ENCODE measurements around the gene HIF3A. TPM values are rescaled to one million over a fixed set of nuclear protein-coding genes. Genes with fewer than 3 reads are reported as not detected.

Gene HIF3A
- total and polyA plus RNA-seq, 9 of the 15 experiments (the other 6 are each of a cell fraction or from before 2014, with no cell fraction given): 0.29 TPM; not detected in 8

- CTCF ChIA-PET (ENCODE audit: low intra/inter-chr PET ratio): no interaction called here
- intact Hi-C loops (cut with micrococcal nuclease): no loop called here
- no peaks in the 10 kb centered on the region; a peak in 1 of 5 replicates for H3K4me1 ChIP-seq (replicated peaks in 1 of 2; ENCODE audit: control insufficient read depth in 2 of 2, insufficient read depth in 2 of 2, low read length in 2 of 2)
- POLR2A ChIA-PET: interaction anchor here (1.3 kb wide), 1 partner anchor 18 kb away, joined by 3 read pairs; no protein-coding TSS in a partner anchor
- WGBS (ENCODE audit: insufficient coverage, low coverage, missing lambda C conversion rate): 0% methylated on average over 2 of the region's 2 CpGs
- H3K27ac ChIP-seq (ENCODE audit: extremely low read depth, low read depth, low read length): no peak overlapping the region
- no peak overlapping the region for H2AFZ ChIP-seq (ENCODE audit: low read depth, low read length)
- in situ Hi-C loops (cut with MboI): no loop called here
- BruUV-seq (replicated peaks): no TSS peak
- H3K36me3 ChIP-seq (ENCODE audit: control insufficient read depth, insufficient read depth, low read length): no peaks in the 10 kb centered on the region
- no peak overlapping the region for H3K4me3 ChIP-seq
- H3K4me2 ChIP-seq (ENCODE audit: insufficient read depth, low read length): no peak overlapping the region
- FAIRE-seq: no peak
- H3K9me1 ChIP-seq (ENCODE audit: control insufficient read depth, insufficient read depth, low read length): no peaks in the 10 kb centered on the region
- H3K27me3 ChIP-seq (ENCODE audit: control insufficient read depth in 2 of 2, insufficient read depth in 2 of 2, low read length in 2 of 2): peaks cover 0 to 14% of the 10 kb centered on the region in 2 experiments; a peak in 3 of 5 replicates
- H3K9ac ChIP-seq (ENCODE audit: insufficient read depth in 1 of 2, low read depth in 2 of 2, low read length in 2 of 2): no peak overlapping the region
- no peak for ATAC-seq
- no peaks in the 10 kb centered on the region for H3K9me3 ChIP-seq (replicated peaks; ENCODE audit: control insufficient read depth, insufficient read depth, low read depth, low read length)
- no peaks in the 10 kb centered on the region for H3K79me2 ChIP-seq (ENCODE audit: control insufficient read depth, insufficient read depth, low read length)
- no peaks in the 10 kb centered on the region for H4K20me1 ChIP-seq (replicated peaks; ENCODE audit: control insufficient read depth, insufficient read depth, low read length)
- peak in 1 of 4 experiments; percentile 10 for DNase-seq (ENCODE audit: extremely low read depth in 1 of 4, low spot score in 3 of 4)
- TF ChIP-seq ETV5 (CRISPR knock-in tag; IDR thresholded peaks at IDR 0.05; ENCODE audit: low read depth) (no peak), KLF13 (tag; IDR thresholded peaks at IDR 0.05; ENCODE audit: borderline replicate concordance, low read depth) (no peak), CREBBP (IDR thresholded peaks at IDR 0.05; ENCODE audit: low read depth, low read length) (no peak), ZMIZ1 (IDR thresholded peaks at IDR 0.05; ENCODE audit: low read depth in 2 of 2, low read length in 2 of 2) (no peak), RERE (CRISPR knock-in tag; IDR thresholded peaks at IDR 0.05; ENCODE audit: borderline replicate concordance) (no peak), ZNF143 (CRISPR knock-in tag; IDR thresholded peaks at IDR 0.05) (peak; percentile 36; the same call in 1 of the 2 replicates), NFE2 (IDR thresholded peaks at IDR 0.05; ENCODE audit: low read depth) (peak; percentile 77), HDAC2 (IDR thresholded peaks at IDR 0.05) (0 out of 2 replicates have a peak, but pooled peaks have one; percentile 42), ZNF316 (IDR thresholded peaks at IDR 0.05) (peak; percentile 72), NR2F6 (CRISPR knock-in tag; IDR thresholded peaks at IDR 0.05) (no peak), RBM25 (IDR thresholded peaks at IDR 0.05; ENCODE audit: low read depth, low read length, severe bottlenecking) (peak; percentile 56), YY1 (IDR thresholded peaks at IDR 0.05; ENCODE audit: borderline replicate concordance in 1 of 3, control insufficient read depth in 1 of 3, extremely low read depth in 1 of 3, insufficient read depth in 3 of 3, insufficient read length in 1 of 3, insufficient replicate concordance in 2 of 3, low read depth in 1 of 3, low read length in 2 of 3) (no peak), SPI1 (IDR thresholded peaks at IDR 0.05; ENCODE audit: borderline replicate concordance, low read depth, low read length) (peak; percentile 42; the same call in 1 of the 2 replicates), SMARCA5 (IDR thresholded peaks at IDR 0.05) (0 out of 2 replicates have a peak, but pooled peaks have one; percentile 38), ZBED1 (IDR thresholded peaks at IDR 0.05) (no peak)
These were observed 20.5 kb downstream of the HIF3A start for GRCh38 chr19:46317339-46317738.
